H9 (cell line): ENCODE results near the gene TNPO1. TPM values are rescaled to one million over a fixed set of nuclear protein-coding genes. Genes with fewer than 3 reads are reported as not detected.

Experiments
- DNase-seq: peaks from one replicate; pipeline ENCODE4 v3.0.0-alpha.2; 2017
- H2AFZ ChIP-seq: one replicate; pipeline ENCODE4 v1.6.1; 2013; ENCODE audit warnings: mild to moderate bottlenecking, low read length, control low read depth, moderate library complexity
- H2AK5ac ChIP-seq: 2 replicates; pipeline ENCODE4 v1.6.1; 2013; ENCODE audit warnings: low read length, control low read depth, mixed read lengths; ENCODE audit not compliant: insufficient read length
- H2BK120ac ChIP-seq: one replicate; pipeline ENCODE4 v1.6.1; 2013; ENCODE audit warnings: low read depth, mild to moderate bottlenecking, low read length, control low read depth, inconsistent platforms; ENCODE audit not compliant: poor library complexity, severe bottlenecking
- H2BK12ac ChIP-seq: 2 replicates; pipeline ENCODE4 v1.6.1; 2013; ENCODE audit warnings: low read length, control low read depth, mixed read lengths, low read depth; ENCODE audit not compliant: insufficient read length
- H2BK15ac ChIP-seq: 2 replicates; pipeline ENCODE4 v1.6.1; 2013; ENCODE audit warnings: low read depth, low read length, control low read depth
- H2BK20ac ChIP-seq: one replicate; pipeline ENCODE4 v1.6.1; 2013; ENCODE audit warnings: low read depth, mild to moderate bottlenecking, low read length, control low read depth, inconsistent platforms; ENCODE audit not compliant: poor library complexity, severe bottlenecking
- H2BK5ac ChIP-seq: 2 replicates; pipeline ENCODE4 v1.6.1; 2013; ENCODE audit warnings: low read length, control low read depth, mixed read lengths; ENCODE audit not compliant: insufficient read length
- H3K14ac ChIP-seq: 2 replicates; pipeline ENCODE4 v1.6.1; 2013; ENCODE audit warnings: low read length, control low read depth; ENCODE audit not compliant: insufficient read depth
- H3K18ac ChIP-seq: 2 replicates; pipeline ENCODE4 v1.6.1; 2013; ENCODE audit warnings: low read depth, mild to moderate bottlenecking, mixed read lengths, low read length, control low read depth; ENCODE audit not compliant: insufficient read length
- H3K23ac ChIP-seq: 2 replicates; pipeline ENCODE4 v1.6.1; 2013; ENCODE audit warnings: low read length, control low read depth, mixed read lengths, low read depth; ENCODE audit not compliant: insufficient read length
- H3K23me2 ChIP-seq: 2 replicates; pipeline ENCODE4 v1.6.1; 2013; ENCODE audit warnings: low read depth, mild to moderate bottlenecking, mixed read lengths, low read length, control low read depth; ENCODE audit not compliant: insufficient read length, poor library complexity, severe bottlenecking
- H3K27ac ChIP-seq: 2 replicates; pipeline ENCODE4 v1.5.1; 2013; ENCODE audit warnings: low read length, control low read depth, mixed read lengths, low read depth; ENCODE audit not compliant: insufficient read length
- H3K27me3 ChIP-seq: 2 replicates; pipeline ENCODE4 v1.6.1; 2013; ENCODE audit warnings: low read length, control low read depth, inconsistent platforms; ENCODE audit not compliant: insufficient read depth
- H3K4ac ChIP-seq: 2 replicates; pipeline ENCODE4 v1.6.1; 2013; ENCODE audit warnings: low read depth, mild to moderate bottlenecking, control low read depth, inconsistent platforms, low read length, moderate library complexity
- H3K4me1 ChIP-seq: 2 replicates; pipeline ENCODE4 v1.6.1; 2013; ENCODE audit warnings: low read length, control low read depth, inconsistent platforms; ENCODE audit not compliant: insufficient read depth
- H3K4me2 ChIP-seq: 2 replicates; pipeline ENCODE4 v1.6.1; 2013; ENCODE audit warnings: low read length, control low read depth, mixed read lengths; ENCODE audit not compliant: insufficient read length, insufficient read depth
- H3K56ac ChIP-seq: 2 replicates; pipeline ENCODE4 v1.6.1; 2013; ENCODE audit warnings: low read depth, mild to moderate bottlenecking, mixed read lengths, low read length, control low read depth; ENCODE audit not compliant: insufficient read length
- H3K79me1 ChIP-seq: 2 replicates; pipeline ENCODE4 v1.6.1; 2013; ENCODE audit warnings: low read depth, mild to moderate bottlenecking, moderate library complexity, low read length, control low read depth, inconsistent platforms; ENCODE audit not compliant: insufficient read depth, poor library complexity, severe bottlenecking
- H3K79me2 ChIP-seq: 2 replicates; pipeline ENCODE4 v1.6.1; 2013; ENCODE audit warnings: low read length, control low read depth, inconsistent platforms; ENCODE audit not compliant: insufficient read depth
- H3K9ac ChIP-seq: 2 replicates; pipeline ENCODE4 v1.6.1; 2013; ENCODE audit warnings: low read length, control low read depth, mixed read lengths; ENCODE audit not compliant: insufficient read length; ENCODE audit errors: extremely low read depth
- H3K9me3 ChIP-seq: one replicate; pipeline ENCODE4 v1.6.1; 2013; ENCODE audit warnings: low read depth, low read length, inconsistent platforms; ENCODE audit not compliant: control insufficient read depth
- H3T11ph ChIP-seq: one replicate; pipeline ENCODE4 v1.6.1; 2013; ENCODE audit warnings: mild to moderate bottlenecking, low read length, control low read depth, inconsistent platforms
- H4K20me1 ChIP-seq: one replicate; pipeline ENCODE4 v1.6.1; 2013; ENCODE audit not compliant: control insufficient read depth, insufficient read length, insufficient read depth
- H4K5ac ChIP-seq: 2 replicates; pipeline ENCODE4 v1.6.1; 2013; ENCODE audit warnings: low read depth, mild to moderate bottlenecking, mixed read lengths, low read length, control low read depth; ENCODE audit not compliant: insufficient read length
- H4K8ac ChIP-seq: replicated peaks from 2 replicates; pipeline ENCODE4 v1.6.1; 2013; ENCODE audit warnings: low read length, control low read depth, mixed read lengths, low read depth; ENCODE audit not compliant: insufficient read length
- H4K91ac ChIP-seq: 2 replicates; pipeline ENCODE4 v1.6.1; 2013; ENCODE audit warnings: low read depth, mild to moderate bottlenecking, moderate library complexity, mixed read lengths, low read length, control low read depth; ENCODE audit not compliant: insufficient read length
- H3K27ac Mint-ChIP-seq, 3 experiments: 2 replicates in 2 of 3; 3 replicates in 1 of 3; pipeline ENCODE4 v1.8.0; 2020 to 2021; ENCODE audit warnings: mixed read lengths in 3 of 3, mild to moderate bottlenecking in 1 of 3, moderate library complexity in 1 of 3
- H3K27me3 Mint-ChIP-seq: 2 replicates; pipeline ENCODE4 v1.8.0; 2021; ENCODE audit warnings: low read depth, mild to moderate bottlenecking, moderate library complexity, mixed read lengths
- H3K36me3 Mint-ChIP-seq, 3 experiments: 2 replicates in 2 of 3; 3 replicates in 1 of 3; pipeline ENCODE4 v1.8.0; 2020 to 2021; ENCODE audit warnings: low read depth in 3 of 3, mixed read lengths in 3 of 3; ENCODE audit not compliant: insufficient read depth in 1 of 3
- H3K4me1 Mint-ChIP-seq, 2 experiments: 2 replicates each; pipeline ENCODE4 v1.8.0; 2020; ENCODE audit warnings: mixed read lengths in 2 of 2
- H3K4me3 Mint-ChIP-seq, 2 experiments: 2 replicates in 1 of 2; 3 replicates in 1 of 2; pipeline ENCODE4 v1.8.0; 2020 to 2021; ENCODE audit warnings: mild to moderate bottlenecking in 2 of 2, mixed read lengths in 2 of 2, moderate library complexity in 1 of 2
- H3K9me3 Mint-ChIP-seq, 2 experiments: 2 replicates in 1 of 2; 3 replicates in 1 of 2; pipeline ENCODE4 v1.8.0; 2020; ENCODE audit warnings: mild to moderate bottlenecking in 2 of 2, mixed read lengths in 2 of 2, moderate library complexity in 1 of 2
- WGBS: extraction: QIAGEN DNeasy Blood & Tissue Kit; methylation state at CpG from one replicate; pipeline ENCODE4 v1.1.7; 2013; ENCODE audit warnings: missing lambda C conversion rate, low lambda C conversion rate, mixed read lengths; ENCODE audit not compliant: insufficient read length; ENCODE audit errors: extremely low coverage; 5-methylcytosine and 5-hydroxymethylcytosine counted together
- total RNA-seq: library from RNA; stranded (reverse); gene quantifications from 2 replicates; pipeline ENCODE4 v1.2.1, GENCODE V29; 2021
- TF ChIP-seq, protein P1 (sequence below): fragments of 200-600 bp; sonication (generic); conservative IDR thresholded peaks from 3 replicates; pipeline ENCODE4 v1.8.0; 2021; ENCODE audit warnings: antibody characterized with exemption, mild to moderate bottlenecking

TNPO1 gene
- total RNA-seq, 1 experiment from 2014 or later, result 164 TPM

DNA sequence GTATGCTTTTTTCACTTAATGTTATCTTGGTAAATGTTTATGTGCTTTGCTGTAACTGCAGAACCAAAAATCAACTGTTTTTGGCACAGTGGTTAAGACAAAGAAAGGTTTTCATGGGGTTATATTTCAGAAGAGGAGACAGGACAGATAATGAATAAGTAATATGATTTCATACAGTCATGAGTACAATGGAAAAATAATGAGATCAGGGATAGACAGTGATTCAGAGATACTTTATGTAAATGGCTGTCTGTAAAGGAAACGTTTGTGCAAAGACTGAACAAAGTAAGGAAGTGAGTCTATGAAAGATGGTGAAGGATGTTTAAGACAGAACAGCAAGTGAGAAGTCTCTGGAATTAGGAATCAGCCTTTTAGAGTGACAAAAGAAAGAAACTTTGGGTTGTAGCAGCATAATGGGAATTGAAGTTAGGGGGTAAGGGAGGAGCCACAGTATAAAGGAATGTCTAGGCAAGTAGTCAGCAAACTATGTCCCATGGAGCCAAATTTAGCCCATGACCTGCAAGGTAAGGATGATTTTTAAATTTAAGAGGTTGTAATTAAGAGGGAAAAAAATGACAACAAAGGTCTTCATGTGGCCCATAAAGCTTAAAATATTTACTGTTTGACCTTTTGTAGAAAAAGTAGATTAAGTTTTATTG is 55.0 kb downstream of the TNPO1 start:
- no peak overlapping the region for H3K27ac ChIP-seq
- H3K23me2 ChIP-seq, result no peaks in the 10 kb centered on the region
- H3T11ph ChIP-seq, result no peak overlapping the region
- H2BK15ac ChIP-seq, result no peak overlapping the region
- H3K56ac ChIP-seq, result no peak overlapping the region
- TF ChIP-seq, protein P1, sequence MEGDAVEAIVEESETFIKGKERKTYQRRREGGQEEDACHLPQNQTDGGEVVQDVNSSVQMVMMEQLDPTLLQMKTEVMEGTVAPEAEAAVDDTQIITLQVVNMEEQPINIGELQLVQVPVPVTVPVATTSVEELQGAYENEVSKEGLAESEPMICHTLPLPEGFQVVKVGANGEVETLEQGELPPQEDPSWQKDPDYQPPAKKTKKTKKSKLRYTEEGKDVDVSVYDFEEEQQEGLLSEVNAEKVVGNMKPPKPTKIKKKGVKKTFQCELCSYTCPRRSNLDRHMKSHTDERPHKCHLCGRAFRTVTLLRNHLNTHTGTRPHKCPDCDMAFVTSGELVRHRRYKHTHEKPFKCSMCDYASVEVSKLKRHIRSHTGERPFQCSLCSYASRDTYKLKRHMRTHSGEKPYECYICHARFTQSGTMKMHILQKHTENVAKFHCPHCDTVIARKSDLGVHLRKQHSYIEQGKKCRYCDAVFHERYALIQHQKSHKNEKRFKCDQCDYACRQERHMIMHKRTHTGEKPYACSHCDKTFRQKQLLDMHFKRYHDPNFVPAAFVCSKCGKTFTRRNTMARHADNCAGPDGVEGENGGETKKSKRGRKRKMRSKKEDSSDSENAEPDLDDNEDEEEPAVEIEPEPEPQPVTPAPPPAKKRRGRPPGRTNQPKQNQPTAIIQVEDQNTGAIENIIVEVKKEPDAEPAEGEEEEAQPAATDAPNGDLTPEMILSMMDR, result no peak
- no peaks in the 10 kb centered on the region for H3K9me3 ChIP-seq
- H4K20me1 ChIP-seq, result no peaks in the 10 kb centered on the region
- no peak overlapping the region for H4K5ac ChIP-seq
- no peak overlapping the region for H4K8ac ChIP-seq
- H3K9ac ChIP-seq, result no peak overlapping the region
- no peaks in the 10 kb centered on the region for H3K79me2 ChIP-seq
- no peaks in the 10 kb centered on the region for H3K4me1 ChIP-seq
- H2BK12ac ChIP-seq, result no peak overlapping the region
- WGBS, result no CpG with 5 or more reads among the region's 1 CpG
- DNase-seq, result no peak
- H2BK5ac ChIP-seq, result no peak overlapping the region
- no peak overlapping the region for H3K4me3 Mint-ChIP-seq
- no peak overlapping the region for H2AK5ac ChIP-seq
- no peaks in the 10 kb centered on the region for H3K27me3 ChIP-seq
- no peak overlapping the region for H4K91ac ChIP-seq
- H3K14ac ChIP-seq, result no peak overlapping the region
- no peak overlapping the region for H3K18ac ChIP-seq
- H2AFZ ChIP-seq, result no peak overlapping the region
- peaks cover 3% of the 10 kb centered on the region for H3K79me1 ChIP-seq
- peaks cover 0 to 4% of the 10 kb centered on the region in 2 experiments; a peak in 1 of 4 replicates for H3K4me1 Mint-ChIP-seq
- H3K9me3 Mint-ChIP-seq, result no peaks in the 10 kb centered on the region
- H2BK120ac ChIP-seq, result no peak overlapping the region
- no peak overlapping the region for H3K4me2 ChIP-seq
- H2BK20ac ChIP-seq, result no peak overlapping the region
- H3K4ac ChIP-seq, result no peak overlapping the region
- H3K36me3 Mint-ChIP-seq, result peaks cover 35 to 68% (median 66%) of the 10 kb centered on the region in 3 experiments; a peak in 6 of 7 replicates
- peak overlapping the region in 1 of 3 experiments; percentile 52; a peak in 3 of 7 replicates for H3K27ac Mint-ChIP-seq
- no peaks in the 10 kb centered on the region for H3K27me3 Mint-ChIP-seq
- no peak overlapping the region for H3K23ac ChIP-seq
